Measurements from ENCODE around the gene TMEM244. TPM values are rescaled to one million over a fixed set of nuclear protein-coding genes. Genes with fewer than 3 reads are reported as not detected.

TMEM244 gene
- total RNA-seq, 1 donor from 2014 or later: not detected

GRCh38 chr6:129889580-129889979 lies 28.5 kb upstream of the TMEM244 start:
- TF ChIP-seq EZH2 (IDR thresholded peaks at IDR 0.05; ENCODE audit: insufficient read depth, low read length): no peak
- Histone ChIP-seq H3K36me3 (ENCODE audit: insufficient read depth, low read length) (no peaks in the 10 kb centered on the region), H4K20me1 (ENCODE audit: insufficient read depth, low read length) (no peaks in the 10 kb centered on the region), H3K4me2 (ENCODE audit: low read length) (peak overlapping the region; percentile 62), H3K4me3 (ENCODE audit: insufficient read depth, low read depth, low read length) (no peak overlapping the region), H3K4me1 (ENCODE audit: insufficient read depth, low read length) (peaks cover 14% of the 10 kb centered on the region), H3K79me2 (ENCODE audit: insufficient read depth, low read length) (no peaks in the 10 kb centered on the region), H2AFZ (ENCODE audit: low read depth, low read length) (no peak overlapping the region), H3K9me3 (ENCODE audit: insufficient read depth, low read depth, low read length) (no peaks in the 10 kb centered on the region), H3K9ac (ENCODE audit: low read length) (no peak overlapping the region), H3K27ac (ENCODE audit: low read depth, low read length) (peak overlapping the region; percentile 75), H3K27me3 (ENCODE audit: insufficient read depth, low read length) (no peaks in the 10 kb centered on the region)
- Mint-ChIP-seq H3K27ac (ENCODE audit: unreplicated experiment) (no peak overlapping the region), H3K4me3 (ENCODE audit: unreplicated experiment) (no peak overlapping the region), H3K4me1 (ENCODE audit: low read depth, unreplicated experiment) (peaks cover 11% of the 10 kb centered on the region), H3K36me3 (ENCODE audit: low read depth, unreplicated experiment) (no peaks in the 10 kb centered on the region), H3K9me3 (ENCODE audit: unreplicated experiment) (no peaks in the 10 kb centered on the region), H3K27me3 (ENCODE audit: low read depth, unreplicated experiment) (no peaks in the 10 kb centered on the region)
- DNase-seq (ENCODE audit: low read depth): peak; percentile 84
- FAIRE-seq: peak; percentile 20

- Mint-ChIP-seq H3K9me3 (ENCODE audit: unreplicated experiment) (no peaks in the 10 kb centered on the region), H3K27me3 (ENCODE audit: low read depth, unreplicated experiment) (no peaks in the 10 kb centered on the region), H3K4me3 (ENCODE audit: unreplicated experiment) (no peak overlapping the region), H3K4me1 (ENCODE audit: low read depth, unreplicated experiment) (peaks cover 11% of the 10 kb centered on the region), H3K36me3 (ENCODE audit: low read depth, unreplicated experiment) (no peaks in the 10 kb centered on the region), H3K27ac (ENCODE audit: unreplicated experiment) (no peak overlapping the region)
- no peaks in the 10 kb centered on the region for H3K9me3 ChIP-seq (ENCODE audit: insufficient read depth, low read depth, low read length)
- H3K27me3 ChIP-seq (ENCODE audit: insufficient read depth, low read length): no peaks in the 10 kb centered on the region
- FAIRE-seq: no peak
- H3K4me2 ChIP-seq (ENCODE audit: low read length): no peak overlapping the region
- H4K20me1 ChIP-seq (ENCODE audit: insufficient read depth, low read length): no peaks in the 10 kb centered on the region
- H3K36me3 ChIP-seq (ENCODE audit: insufficient read depth, low read length): no peaks in the 10 kb centered on the region
- H3K79me2 ChIP-seq (ENCODE audit: insufficient read depth, low read length): no peaks in the 10 kb centered on the region
- H3K27ac ChIP-seq (ENCODE audit: low read depth, low read length): no peak overlapping the region
- no peak for DNase-seq (ENCODE audit: low read depth)
- H2AFZ ChIP-seq (ENCODE audit: low read depth, low read length): no peak overlapping the region
- H3K4me1 ChIP-seq (ENCODE audit: insufficient read depth, low read length): peaks cover 14% of the 10 kb centered on the region
- no peak overlapping the region for H3K9ac ChIP-seq (ENCODE audit: low read length)
- H3K4me3 ChIP-seq (ENCODE audit: insufficient read depth, low read depth, low read length): no peak overlapping the region
- TF ChIP-seq CTCF (IDR thresholded peaks at IDR 0.05; ENCODE audit: insufficient read depth, low read depth, low read length): no peak
- TF ChIP-seq EZH2 (IDR thresholded peaks at IDR 0.05; ENCODE audit: insufficient read depth, low read length): no peak
Observed at GRCh38 chr6:129886401-129887155, 25.5 kb upstream of the TMEM244 start.

- H3K9me3 Mint-ChIP-seq (ENCODE audit: unreplicated experiment): no peaks in the 10 kb centered on the region
- H3K4me3 ChIP-seq (ENCODE audit: insufficient read depth, low read depth, low read length): no peak overlapping the region
- no peaks in the 10 kb centered on the region for H3K27me3 ChIP-seq (ENCODE audit: insufficient read depth, low read length)
- no peak overlapping the region for H3K27ac ChIP-seq (ENCODE audit: low read depth, low read length)
- H3K4me1 ChIP-seq (ENCODE audit: insufficient read depth, low read length): no peaks in the 10 kb centered on the region
- no peak overlapping the region for H3K9ac ChIP-seq (ENCODE audit: low read length)
- no peak overlapping the region for H3K27ac Mint-ChIP-seq (ENCODE audit: unreplicated experiment)
- H4K20me1 ChIP-seq (ENCODE audit: insufficient read depth, low read length): no peaks in the 10 kb centered on the region
- FAIRE-seq: no peak
- H3K4me2 ChIP-seq (ENCODE audit: low read length): no peak overlapping the region
- TF ChIP-seq EZH2 (IDR thresholded peaks at IDR 0.05; ENCODE audit: insufficient read depth, low read length): no peak
- no peak for TF ChIP-seq CTCF (IDR thresholded peaks at IDR 0.05; ENCODE audit: insufficient read depth, low read depth, low read length)
- no peak for DNase-seq (ENCODE audit: low read depth)
- no peaks in the 10 kb centered on the region for H3K79me2 ChIP-seq (ENCODE audit: insufficient read depth, low read length)
- no peaks in the 10 kb centered on the region for H3K9me3 ChIP-seq (ENCODE audit: insufficient read depth, low read depth, low read length)
- no peak overlapping the region for H3K4me3 Mint-ChIP-seq (ENCODE audit: unreplicated experiment)
- no peak overlapping the region for H2AFZ ChIP-seq (ENCODE audit: low read depth, low read length)
- H3K27me3 Mint-ChIP-seq (ENCODE audit: low read depth, unreplicated experiment): no peaks in the 10 kb centered on the region
- H3K36me3 ChIP-seq (ENCODE audit: insufficient read depth, low read length): no peaks in the 10 kb centered on the region
- H3K36me3 Mint-ChIP-seq (ENCODE audit: low read depth, unreplicated experiment): no peaks in the 10 kb centered on the region
- H3K4me1 Mint-ChIP-seq (ENCODE audit: low read depth, unreplicated experiment): no peaks in the 10 kb centered on the region
Observed at GRCh38 chr6:129884211-129884610, 23.1 kb upstream of the TMEM244 start.
